Large intestine (tissue), 3 donors: Measurements from ENCODE around the gene UBAP1. TPM values are rescaled to one million over a fixed set of nuclear protein-coding genes. Genes with fewer than 3 reads are reported as not detected.
"Not testable (repeated sequence)": the region's sequence is repeated elsewhere in the genome, so short reads cannot be mapped to it uniquely, and the experiment has no call there.

ENCODE experiments used
- DNase-seq, 2 donors: peaks; one replicate each; pipeline versions ENCODE4 v3.0.0 to v3.0.0-alpha.2; 2013
- H3K27ac ChIP-seq: one replicate; pipeline ENCODE4 v1.5.1; 2013; ENCODE audit warnings: low read length
- H3K27me3 ChIP-seq: 2 replicates; pipeline ENCODE4 v1.6.1; 2013; ENCODE audit warnings: low read length; ENCODE audit not compliant: control insufficient read depth, insufficient read depth
- H3K36me3 ChIP-seq: 2 replicates; pipeline ENCODE4 v1.6.1; 2013; ENCODE audit warnings: low read length; ENCODE audit not compliant: control insufficient read depth, insufficient read depth
- H3K4me1 ChIP-seq: one replicate; pipeline ENCODE4 v1.6.1; 2013; ENCODE audit warnings: low read length; ENCODE audit not compliant: control insufficient read depth, insufficient read depth
- H3K4me3 ChIP-seq: one replicate; pipeline ENCODE4 v1.5.1; 2013; ENCODE audit warnings: low read length
- H3K9me3 ChIP-seq: one replicate; pipeline ENCODE4 v1.6.1; 2013; ENCODE audit warnings: mild to moderate bottlenecking, low read depth, low read length, moderate library complexity; ENCODE audit not compliant: control insufficient read depth
- WGBS: methylation state at CpG from one replicate; pipeline ENCODE4 v1.1.5; 2013; ENCODE audit warnings: low lambda C conversion rate; ENCODE audit not compliant: insufficient coverage; 5-methylcytosine and 5-hydroxymethylcytosine counted together
- polyA plus RNA-seq: library from polyadenylated mRNA; unstranded; fragments of 120-200 nt; gene quantifications from one replicate; pipeline ENCODE4 v1.2.1, GENCODE V29; 2013

UBAP1 gene
- polyA plus RNA-seq, 1 donor: 43.4 TPM

DNA sequence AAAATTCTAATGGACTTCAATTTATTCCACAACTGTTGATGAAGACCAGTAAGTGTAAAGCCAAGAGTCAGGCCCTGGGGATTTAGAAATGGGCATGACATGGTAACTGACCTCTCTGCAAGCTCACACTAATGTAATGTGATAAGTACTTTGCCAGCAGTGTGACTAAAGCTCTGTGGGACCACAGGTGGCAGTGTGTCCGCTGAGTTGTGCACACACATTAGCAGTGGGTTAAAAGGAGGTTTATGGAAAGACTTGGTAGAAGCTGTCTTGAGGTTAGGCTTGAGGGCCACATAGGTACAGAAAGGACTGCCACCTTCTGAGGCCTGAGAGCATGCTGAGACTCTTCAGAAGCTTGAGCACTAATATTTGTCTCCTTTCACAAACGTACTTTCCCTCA lies 67.6 kb downstream of the UBAP1 start:
- peaks cover 2% of the 10 kb centered on the region for H3K4me1 ChIP-seq
- no peak overlapping the region for H3K4me3 ChIP-seq
- WGBS: 71% methylated on average over 1 of the region's 2 CpGs
- peaks cover 62% of the 10 kb centered on the region for H3K36me3 ChIP-seq
- H3K27me3 ChIP-seq: no peaks in the 10 kb centered on the region
- DNase-seq: no peak
- H3K27ac ChIP-seq: no peak overlapping the region
- H3K9me3 ChIP-seq: no peaks in the 10 kb centered on the region

GRCh38 chr9:34247782-34248181 lies 68.9 kb downstream of the UBAP1 start:
- H3K9me3 ChIP-seq, H3K27ac ChIP-seq, H3K4me3 ChIP-seq, H3K4me1 ChIP-seq, DNase-seq, H3K27me3 ChIP-seq: not testable (repeated sequence)
- WGBS: no CpG with 5 or more reads among the region's 4 CpGs
- peaks cover 61% of the 10 kb centered on the region for H3K36me3 ChIP-seq

DNA sequence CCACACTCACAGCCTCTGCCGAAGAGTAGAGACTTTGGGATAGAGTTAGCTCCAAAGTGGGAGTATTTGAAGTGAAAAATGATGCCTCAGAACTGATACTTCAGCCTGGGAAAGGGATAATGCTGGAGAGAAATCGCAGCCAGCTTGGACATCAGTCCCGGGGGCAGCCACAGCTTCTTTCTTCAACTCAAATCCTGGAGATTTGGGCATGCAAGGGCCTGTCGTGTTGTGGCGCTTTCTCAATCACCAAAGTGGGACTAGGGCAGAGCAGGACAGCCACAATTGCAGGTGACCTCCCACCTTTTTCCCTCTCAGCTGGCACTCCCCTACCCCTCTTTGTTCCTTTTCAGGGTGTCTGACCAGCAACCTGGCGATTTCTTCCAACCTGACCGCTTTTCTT lies 70.4 kb downstream of the UBAP1 start:
- DNase-seq: no peak
- Histone ChIP-seq H3K27me3 (no peaks in the 10 kb centered on the region), H3K4me1 (no peaks in the 10 kb centered on the region), H3K36me3 (peaks cover 61% of the 10 kb centered on the region), H3K9me3 (no peaks in the 10 kb centered on the region), H3K27ac (no peak overlapping the region), H3K4me3 (no peak overlapping the region)
- WGBS: no CpG with 5 or more reads among the region's 7 CpGs

GRCh38 chr9:34250721-34251120 lies 71.9 kb downstream of the UBAP1 start:
- no peak overlapping the region for H3K4me3 ChIP-seq
- no peak overlapping the region for H3K27ac ChIP-seq
- no peaks in the 10 kb centered on the region for H3K27me3 ChIP-seq
- no peaks in the 10 kb centered on the region for H3K9me3 ChIP-seq
- no CpG with 5 or more reads among the region's 2 CpGs for WGBS
- H3K4me1 ChIP-seq: no peaks in the 10 kb centered on the region
- peaks cover 73% of the 10 kb centered on the region for H3K36me3 ChIP-seq
- DNase-seq: no peak

GRCh38 chr9:34252016-34252415 lies 73.2 kb downstream of the UBAP1 start:
- Histone ChIP-seq H3K36me3 (peaks cover 79% of the 10 kb centered on the region), H3K27me3 (no peaks in the 10 kb centered on the region), H3K4me1 (no peaks in the 10 kb centered on the region), H3K9me3 (no peaks in the 10 kb centered on the region), H3K4me3 (no peak overlapping the region), H3K27ac (no peak overlapping the region)
- no peak for DNase-seq

- no peaks in the 10 kb centered on the region for H3K27me3 ChIP-seq
- no peak overlapping the region for H3K4me3 ChIP-seq
- H3K27ac ChIP-seq: no peak overlapping the region
- H3K9me3 ChIP-seq: no peaks in the 10 kb centered on the region
- peaks cover 75% of the 10 kb centered on the region for H3K36me3 ChIP-seq
- DNase-seq: peak; percentile 24
- H3K4me1 ChIP-seq: no peaks in the 10 kb centered on the region
- no CpG with 5 or more reads among the region's 10 CpGs for WGBS
Measured at GRCh38 chr9:34252670-34253459, 74.0 kb downstream of the UBAP1 start.

GRCh38 chr9:34253460-34253837 lies 74.6 kb downstream of the UBAP1 start:
- Histone ChIP-seq H3K4me3 (no peak overlapping the region), H3K27me3 (no peaks in the 10 kb centered on the region), H3K9me3 (no peaks in the 10 kb centered on the region), H3K4me1 (no peaks in the 10 kb centered on the region), H3K27ac (no peak overlapping the region), H3K36me3 (peaks cover 72% of the 10 kb centered on the region)
- WGBS: no CpG with 5 or more reads among the region's 3 CpGs
- DNase-seq: no peak

DNA sequence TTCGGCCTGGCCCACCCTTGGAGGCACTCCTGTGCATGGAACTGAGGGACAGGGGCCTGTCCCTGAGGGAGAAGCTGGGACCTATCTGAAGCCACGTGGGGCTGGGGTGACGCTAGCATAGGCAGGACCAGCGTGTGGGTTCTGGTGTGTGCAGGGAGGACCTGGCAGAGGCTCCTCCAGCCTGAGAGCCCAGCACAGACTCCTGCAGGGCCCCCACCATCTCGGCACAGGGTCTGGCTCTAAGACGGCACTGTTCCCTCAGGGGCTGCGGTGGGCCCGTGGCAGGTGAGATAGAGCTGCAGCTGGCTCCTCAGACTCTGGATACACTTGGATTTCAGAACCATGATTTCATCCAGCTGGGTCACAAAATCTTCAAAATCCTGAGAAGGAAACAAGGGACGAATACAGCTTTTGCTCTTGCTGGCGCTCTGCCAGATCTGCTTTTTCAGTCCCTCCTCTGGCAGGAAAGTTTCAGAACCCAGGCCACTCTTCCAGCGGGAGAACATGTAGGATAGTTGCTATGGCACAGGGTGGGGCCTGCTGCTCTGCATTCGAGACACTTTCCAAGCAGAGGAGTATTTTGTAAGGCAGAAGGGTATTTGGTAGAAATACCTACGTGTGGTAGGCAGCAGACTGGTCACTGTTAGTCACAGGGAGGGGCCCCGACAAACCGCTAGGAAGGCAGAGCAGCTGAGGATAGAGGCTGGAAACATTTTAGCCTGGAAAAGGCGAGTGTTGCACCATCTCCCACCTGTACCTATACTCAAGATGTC lies 75.5 kb downstream of the UBAP1 start:
- DNase-seq: no peak
- Histone ChIP-seq H3K27ac (no peak overlapping the region), H3K4me3 (no peak overlapping the region), H3K27me3 (no peaks in the 10 kb centered on the region), H3K9me3 (no peaks in the 10 kb centered on the region), H3K4me1 (no peaks in the 10 kb centered on the region), H3K36me3 (peaks cover 64% of the 10 kb centered on the region)
- 80% methylated on average over 1 of the region's 16 CpGs for WGBS

DNA sequence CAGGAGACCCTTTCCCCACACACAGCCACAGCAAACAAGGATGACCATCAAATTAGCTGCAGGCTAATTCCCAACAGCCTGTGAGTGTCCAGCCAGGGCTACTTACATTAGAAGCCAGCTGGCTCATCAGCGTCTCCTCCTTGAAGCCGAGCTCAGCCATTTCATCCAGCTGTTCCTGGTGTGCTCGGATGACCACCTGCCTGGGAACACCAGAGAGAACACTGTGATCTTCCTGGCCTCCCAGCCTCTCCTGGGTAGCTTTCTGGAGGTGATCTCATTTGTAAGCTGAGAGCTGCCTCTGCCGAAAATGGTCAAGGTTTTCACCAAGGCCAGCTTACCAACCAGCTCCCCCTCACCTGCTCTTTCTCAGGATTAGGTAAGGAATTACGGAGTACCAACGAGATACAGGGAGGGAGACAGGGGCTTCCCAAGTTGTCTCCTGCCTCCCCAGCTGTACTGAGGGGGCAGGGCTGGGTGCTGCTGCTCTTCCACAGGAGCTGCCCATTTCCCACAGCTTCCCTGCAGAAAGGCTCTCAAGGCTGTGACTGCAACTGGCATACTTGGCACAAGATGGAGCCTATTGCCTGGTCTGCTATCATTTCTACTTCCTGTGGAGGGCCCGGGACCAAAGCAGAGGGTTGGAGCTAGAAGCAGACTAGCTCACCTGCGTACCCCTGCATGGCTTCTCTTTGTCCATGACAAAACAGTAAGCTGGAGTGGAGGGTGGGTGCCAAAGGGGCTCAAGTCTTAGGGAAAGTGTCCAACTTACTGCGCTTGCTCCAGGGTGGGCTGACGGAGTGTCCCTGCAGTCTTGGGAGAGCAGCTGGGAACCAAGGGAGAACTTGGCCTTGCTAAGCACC lies 76.4 kb downstream of the UBAP1 start:
- Histone ChIP-seq H3K4me1 (no peaks in the 10 kb centered on the region), H3K27me3 (no peaks in the 10 kb centered on the region), H3K4me3 (no peak overlapping the region), H3K36me3 (peaks cover 58% of the 10 kb centered on the region), H3K9me3 (no peaks in the 10 kb centered on the region), H3K27ac (no peak overlapping the region)
- WGBS: no CpG with 5 or more reads among the region's 10 CpGs
- no peak for DNase-seq

GRCh38 chr9:34256104-34256503 lies 77.3 kb downstream of the UBAP1 start:
- WGBS: no CpG with 5 or more reads among the region's 6 CpGs
- DNase-seq: no peak
- no peak overlapping the region for H3K4me3 ChIP-seq
- H3K36me3 ChIP-seq: peaks cover 49% of the 10 kb centered on the region
- no peaks in the 10 kb centered on the region for H3K27me3 ChIP-seq
- no peak overlapping the region for H3K27ac ChIP-seq
- H3K9me3 ChIP-seq: no peaks in the 10 kb centered on the region
- H3K4me1 ChIP-seq: no peaks in the 10 kb centered on the region
